ENCODE measurements around the gene SLC22A16.
A peak's percentile ranks its signal among the peaks of the same experiment; 100 is the strongest.

Gene SLC22A16

DNA sequence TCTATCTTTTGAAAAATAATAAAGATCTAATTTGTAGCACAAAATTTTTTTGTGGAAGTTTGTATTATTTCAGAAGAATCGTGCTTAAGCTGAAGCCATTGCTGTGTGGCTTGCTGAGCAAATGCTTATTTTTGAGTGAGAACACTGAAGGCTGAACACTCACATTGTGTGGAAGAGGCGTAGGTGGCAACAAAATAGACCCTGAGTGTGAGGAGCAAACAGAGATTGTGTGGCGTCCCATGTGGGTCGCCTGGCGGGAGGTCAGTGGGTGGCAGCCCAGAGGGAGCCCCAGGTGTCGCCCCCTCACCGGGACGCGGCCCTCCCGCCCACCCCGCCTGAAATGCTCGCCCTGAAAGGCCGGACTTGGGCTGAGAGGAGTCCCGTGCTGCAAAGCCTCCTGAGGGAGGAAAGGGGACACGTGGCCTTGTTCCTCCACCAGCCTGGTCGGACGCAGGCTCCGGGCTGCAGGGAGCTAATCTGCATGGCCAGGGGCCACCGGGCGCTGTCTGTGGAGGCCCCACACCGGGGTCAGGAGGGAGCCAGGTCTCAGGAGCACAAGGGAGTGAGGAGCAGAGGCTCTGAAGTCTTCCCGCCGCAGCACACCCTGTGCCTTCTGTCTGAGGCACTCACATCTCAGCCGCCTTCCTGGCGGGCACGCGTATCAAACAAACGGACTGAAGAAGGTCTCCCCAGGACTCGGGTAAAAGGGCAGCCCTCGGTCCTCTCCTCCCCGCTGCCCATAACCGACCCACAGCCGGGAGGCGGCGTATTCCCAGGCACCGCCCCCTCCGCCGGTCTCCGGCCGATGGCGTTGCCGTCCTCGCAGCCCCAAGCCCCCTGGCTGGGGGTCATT lies 77.0 kb downstream of the SLC22A16 start:
- TF ChIP-seq, protein P1, sequence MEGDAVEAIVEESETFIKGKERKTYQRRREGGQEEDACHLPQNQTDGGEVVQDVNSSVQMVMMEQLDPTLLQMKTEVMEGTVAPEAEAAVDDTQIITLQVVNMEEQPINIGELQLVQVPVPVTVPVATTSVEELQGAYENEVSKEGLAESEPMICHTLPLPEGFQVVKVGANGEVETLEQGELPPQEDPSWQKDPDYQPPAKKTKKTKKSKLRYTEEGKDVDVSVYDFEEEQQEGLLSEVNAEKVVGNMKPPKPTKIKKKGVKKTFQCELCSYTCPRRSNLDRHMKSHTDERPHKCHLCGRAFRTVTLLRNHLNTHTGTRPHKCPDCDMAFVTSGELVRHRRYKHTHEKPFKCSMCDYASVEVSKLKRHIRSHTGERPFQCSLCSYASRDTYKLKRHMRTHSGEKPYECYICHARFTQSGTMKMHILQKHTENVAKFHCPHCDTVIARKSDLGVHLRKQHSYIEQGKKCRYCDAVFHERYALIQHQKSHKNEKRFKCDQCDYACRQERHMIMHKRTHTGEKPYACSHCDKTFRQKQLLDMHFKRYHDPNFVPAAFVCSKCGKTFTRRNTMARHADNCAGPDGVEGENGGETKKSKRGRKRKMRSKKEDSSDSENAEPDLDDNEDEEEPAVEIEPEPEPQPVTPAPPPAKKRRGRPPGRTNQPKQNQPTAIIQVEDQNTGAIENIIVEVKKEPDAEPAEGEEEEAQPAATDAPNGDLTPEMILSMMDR (IDR thresholded peaks at IDR 0.05; ENCODE audit: low read length, missing control alignments): no peak
- DNase-seq (ENCODE audit: low read depth): no peak

DNA sequence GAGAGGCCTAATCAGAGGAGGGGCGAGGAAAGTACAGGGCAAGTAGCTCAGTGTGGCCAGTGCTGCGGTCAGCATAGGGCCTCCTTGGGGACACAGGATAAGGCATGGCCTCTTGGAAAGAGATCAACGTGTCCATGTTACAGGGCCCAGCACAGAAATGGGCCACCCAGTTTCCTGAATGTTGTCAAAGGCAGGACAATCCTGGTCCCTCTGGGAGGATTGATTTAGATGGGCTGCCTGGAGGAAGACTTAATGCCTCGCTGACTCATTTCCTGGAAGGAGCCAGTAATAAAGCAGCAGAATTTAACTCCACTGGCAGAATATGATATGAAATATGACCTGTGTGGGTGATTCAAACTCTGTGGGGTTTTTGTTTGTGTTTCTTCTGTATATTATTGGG lies 77.6 kb downstream of the SLC22A16 start:
- TF ChIP-seq, protein P1 (IDR thresholded peaks at IDR 0.05; ENCODE audit: low read length, missing control alignments): no peak
- peak; percentile 21 for DNase-seq (ENCODE audit: low read depth)
- H3K4me3 ChIP-seq (replicated peaks; ENCODE audit: low read depth, low read length): no peak overlapping the region

More for the DNA sequence above, 77.0 kb downstream of the SLC22A16 start:
- peak overlapping the region; percentile 48 for H3K4me3 ChIP-seq (replicated peaks; ENCODE audit: low read depth, low read length)

DNA sequence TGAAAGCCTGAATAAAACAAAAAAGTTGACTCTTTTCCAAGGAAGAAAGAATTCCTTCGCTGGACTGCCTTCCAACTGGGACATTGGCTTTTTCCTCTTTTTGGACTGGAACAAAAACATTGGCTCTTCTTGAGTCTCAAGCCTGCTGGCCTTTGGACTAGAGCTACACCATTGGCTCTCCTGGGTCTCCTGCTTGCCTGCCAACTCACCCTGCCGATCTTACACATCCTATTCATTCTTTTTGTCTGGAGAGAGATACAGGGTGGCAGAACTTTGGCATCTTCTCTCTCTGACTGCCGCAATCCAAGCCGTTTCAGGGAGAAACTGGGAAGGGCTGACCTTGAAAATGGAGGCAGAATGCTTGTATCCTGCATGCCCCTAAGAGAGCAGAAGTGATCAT lies 81.2 kb downstream of the SLC22A16 start:
- no peak overlapping the region for H3K4me3 ChIP-seq (replicated peaks; ENCODE audit: low read depth, low read length)
- DNase-seq (ENCODE audit: low read depth): no peak
- TF ChIP-seq, protein P1 (IDR thresholded peaks at IDR 0.05; ENCODE audit: low read length, missing control alignments): no peak

DNA sequence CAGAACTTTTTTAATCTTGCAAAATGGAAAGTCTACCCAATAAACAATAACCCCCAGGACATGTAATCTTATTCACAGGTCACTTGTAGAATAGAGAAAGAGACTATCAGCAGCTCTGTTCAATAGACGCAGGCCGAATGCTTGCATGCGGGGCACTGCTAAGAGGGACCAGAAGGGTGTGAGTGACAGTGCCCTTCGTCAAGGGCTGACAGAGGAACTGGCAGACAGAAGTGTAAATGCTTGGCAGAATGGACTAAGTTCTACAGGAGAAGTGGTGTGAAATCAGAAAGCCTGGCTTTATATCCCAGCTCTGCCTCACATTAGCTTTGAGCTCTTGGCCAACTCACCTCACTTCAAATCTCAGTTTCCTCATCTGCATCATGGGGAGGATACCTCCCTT lies 82.0 kb downstream of the SLC22A16 start:
- TF ChIP-seq, protein P1 (IDR thresholded peaks at IDR 0.05; ENCODE audit: low read length, missing control alignments): no peak
- no peak overlapping the region for H3K4me3 ChIP-seq (replicated peaks; ENCODE audit: low read depth, low read length)

DNA sequence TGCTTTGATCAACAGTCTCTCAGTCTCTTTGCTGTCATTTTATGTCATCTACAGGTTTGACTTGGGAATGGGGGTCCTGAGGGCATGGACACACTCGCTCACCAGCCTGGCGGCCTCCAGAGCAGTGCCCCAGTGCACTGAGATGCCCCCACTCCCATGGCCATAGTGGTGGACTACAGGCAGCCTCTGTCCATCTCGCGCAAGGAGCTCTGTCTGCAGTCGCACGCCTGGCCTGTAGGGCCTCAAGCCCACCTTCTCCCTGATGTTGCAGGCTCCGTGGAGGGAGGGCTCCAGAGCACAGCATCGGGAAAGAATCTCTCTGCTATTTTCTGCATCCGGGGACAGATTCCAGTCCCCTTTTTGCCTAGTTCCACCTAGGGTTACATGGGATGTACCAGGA lies 83.7 kb downstream of the SLC22A16 start:
- DNase-seq (ENCODE audit: low read depth): no peak
- TF ChIP-seq, protein P1 (IDR thresholded peaks at IDR 0.05; ENCODE audit: low read length, missing control alignments): no peak
- H3K4me3 ChIP-seq (replicated peaks; ENCODE audit: low read depth, low read length): no peak overlapping the region

More for the DNA sequence above, 82.0 kb downstream of the SLC22A16 start:
- no peak for DNase-seq (ENCODE audit: low read depth)

DNA sequence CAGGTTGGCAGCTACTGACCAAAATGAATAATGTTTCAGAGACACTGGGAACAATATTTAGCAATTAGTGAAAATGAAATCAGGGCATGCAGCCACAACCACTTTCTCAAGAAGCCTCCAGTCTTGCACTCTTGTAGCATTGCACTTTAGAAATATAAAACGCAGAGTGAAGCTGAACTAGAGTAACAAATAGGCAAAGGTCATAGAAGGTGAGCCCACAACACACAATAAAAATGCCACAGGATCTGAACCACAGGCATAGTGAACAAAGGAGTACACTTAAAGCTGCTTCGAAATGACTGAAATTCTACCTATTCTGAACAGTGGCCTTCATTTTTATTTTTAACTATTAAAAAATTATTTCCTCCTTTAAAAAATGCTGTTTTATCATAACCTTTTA lies 86.0 kb downstream of the SLC22A16 start:
- no peak for DNase-seq (ENCODE audit: low read depth)

More for the DNA sequence above, 86.0 kb downstream of the SLC22A16 start:
- TF ChIP-seq, protein P1 (IDR thresholded peaks at IDR 0.05; ENCODE audit: low read length, missing control alignments): no peak
- H3K4me3 ChIP-seq (replicated peaks; ENCODE audit: low read depth, low read length): no peak overlapping the region
